K562 (cell line): ENCODE data around the gene RPL10A. TPM values are rescaled to one million over a fixed set of nuclear protein-coding genes. Genes with fewer than 3 reads are reported as not detected.

Experiments
- ASH1L ChIP-seq: fragments of 450-650 bp; IDR thresholded peaks from 2 replicates; pipeline ENCODE4 v1.6.1; 2018; ENCODE audit warnings: borderline replicate concordance, mild to moderate bottlenecking, low read depth; ENCODE audit not compliant: partially characterized antibody
- CBFA2T3 ChIP-seq: fragments of 450-650 bp; IDR thresholded peaks from 2 replicates; pipeline ENCODE4 v1.6.1; 2017
- CBFB ChIP-seq: sonication (generic); formaldehyde crosslinking; IDR thresholded peaks from 2 replicates; pipeline ENCODE4 v1.4.0; 2020; ENCODE audit warnings: mild to moderate bottlenecking, missing genetic modification reagents
- FOXK2 ChIP-seq, 2 experiments: fragments of 450-650 bp; IDR thresholded peaks in 1 of 2; conservative IDR thresholded peaks in 1 of 2; 2 replicates each; pipeline ENCODE4 v1.6.1; 2016; ENCODE audit warnings: low read depth in 2 of 2, mild to moderate bottlenecking in 1 of 2
- HCFC1 ChIP-seq: IDR thresholded peaks from 2 replicates; pipeline ENCODE4 v1.6.1; 2012; ENCODE audit warnings: low read depth, low read length, improper control_type of control experiment
- HNRNPL ChIP-seq: fragments of 200-400 bp; formaldehyde crosslinking; IDR thresholded peaks from 2 replicates; pipeline ENCODE4 v1.6.1; 2017; ENCODE audit warnings: low read depth, mild to moderate bottlenecking, low read length
- HNRNPUL1 ChIP-seq: fragments of 200-400 bp; formaldehyde crosslinking; IDR thresholded peaks from 2 replicates; pipeline ENCODE4 v1.6.1; 2017; ENCODE audit warnings: low read length
- KLF13 ChIP-seq: fragments of 450-650 bp; IDR thresholded peaks from 2 replicates; pipeline ENCODE4 v1.6.1; 2016; ENCODE audit warnings: missing genetic modification characterization, low read depth, mild to moderate bottlenecking, missing compliant biosample characterization, moderate library complexity, borderline replicate concordance
- NFIC ChIP-seq: fragments of 450-650 bp; IDR thresholded peaks from 2 replicates; pipeline ENCODE4 v1.6.1; 2017; ENCODE audit warnings: mild to moderate bottlenecking, inconsistent platforms
- NR1H2 ChIP-seq: sonication (generic); formaldehyde crosslinking; IDR thresholded peaks from 2 replicates; pipeline ENCODE4 v1.4.0; 2020; ENCODE audit warnings: mild to moderate bottlenecking, missing genetic modification reagents
- PHB ChIP-seq: fragments of 250-450 bp; sonication (Bioruptor Pico); IDR thresholded peaks from 2 replicates; pipeline ENCODE4 v1.5.0; 2021
- SRF ChIP-seq, 2 experiments: fragments of 250-450, 450-650 bp in 1 of 2; sonication (Bioruptor Pico) in 1 of 2; sonication (generic) in 1 of 2; formaldehyde crosslinking; IDR thresholded peaks; 2 replicates each; pipeline versions ENCODE4 v1.5.0 to v1.5.1; 2020 to 2022; ENCODE audit warnings: mild to moderate bottlenecking in 1 of 2, missing genetic modification reagents in 1 of 2
- ZNF12 ChIP-seq: sonication (generic); formaldehyde crosslinking; IDR thresholded peaks from 2 replicates; pipeline ENCODE4 v1.4.0; 2020; ENCODE audit warnings: mild to moderate bottlenecking, missing genetic modification reagents
- ZNF143 ChIP-seq: sonication (generic); formaldehyde crosslinking; IDR thresholded peaks from 2 replicates; pipeline ENCODE4 v1.9.0; 2022; ENCODE audit warnings: mild to moderate bottlenecking, missing genetic modification reagents
- ZNF717 ChIP-seq: fragments of 250-450 bp; sonication (Bioruptor Pico); IDR thresholded peaks from 2 replicates; pipeline ENCODE4 v1.5.0; 2021
- polyA plus RNA-seq, 8 experiments: library from polyadenylated mRNA; depleted of rRNA in 4 of 8; stranded (reverse) in 5 of 8; unstranded in 3 of 8; fragments of >200 nt; fragmentation: Nextera tagmentation in 2 of 8; fragmentation: Illumina TruSeq in 1 of 8; extraction: Ambion mirVana in 2 of 8; extraction: Trizol in 1 of 8; gene quantifications; 2 replicates each; pipeline versions ENCODE4 v1.2.1 to v1.2.3, GENCODE V29; 2011 to 2014; ENCODE audit warnings: inconsistent platforms in 1 of 8, missing spikeins in 1 of 8
- total RNA-seq, 7 experiments: library from RNA; depleted of rRNA in 6 of 7; stranded (reverse); fragments of >200 nt in 6 of 7; fragmentation: Illumina TruSeq in 2 of 7; extraction: Trizol in 2 of 7; gene quantifications; 2 replicates each; pipeline versions ENCODE4 v1.2.1 to v1.2.3, GENCODE V29; 2011 to 2021; ENCODE audit warnings: low replicate concordance in 1 of 7
- TF ChIP-seq, protein P1 (sequence below), 2 experiments: fragments of 450-650 bp; formaldehyde crosslinking in 1 of 2; IDR thresholded peaks; 2 replicates each; pipeline versions ENCODE4 v1.4.0 to v1.6.1; 2014 to 2020; ENCODE audit warnings: mild to moderate bottlenecking in 2 of 2, borderline replicate concordance in 1 of 2, low read depth in 1 of 2
- TF ChIP-seq, protein P2 (sequence below), 2 experiments: fragments of 450-650 bp; conservative IDR thresholded peaks; 2 replicates each; pipeline ENCODE4 v1.6.1; 2017; ENCODE audit warnings: mild to moderate bottlenecking in 2 of 2, moderate library complexity in 2 of 2

RPL10A gene
- total and polyA plus RNA-seq, 9 of the 15 experiments (the other 6 are each of a cell fraction or from before 2014, with no cell fraction given) = 1,589 to 3,237 (median 2,116) TPM

DNA sequence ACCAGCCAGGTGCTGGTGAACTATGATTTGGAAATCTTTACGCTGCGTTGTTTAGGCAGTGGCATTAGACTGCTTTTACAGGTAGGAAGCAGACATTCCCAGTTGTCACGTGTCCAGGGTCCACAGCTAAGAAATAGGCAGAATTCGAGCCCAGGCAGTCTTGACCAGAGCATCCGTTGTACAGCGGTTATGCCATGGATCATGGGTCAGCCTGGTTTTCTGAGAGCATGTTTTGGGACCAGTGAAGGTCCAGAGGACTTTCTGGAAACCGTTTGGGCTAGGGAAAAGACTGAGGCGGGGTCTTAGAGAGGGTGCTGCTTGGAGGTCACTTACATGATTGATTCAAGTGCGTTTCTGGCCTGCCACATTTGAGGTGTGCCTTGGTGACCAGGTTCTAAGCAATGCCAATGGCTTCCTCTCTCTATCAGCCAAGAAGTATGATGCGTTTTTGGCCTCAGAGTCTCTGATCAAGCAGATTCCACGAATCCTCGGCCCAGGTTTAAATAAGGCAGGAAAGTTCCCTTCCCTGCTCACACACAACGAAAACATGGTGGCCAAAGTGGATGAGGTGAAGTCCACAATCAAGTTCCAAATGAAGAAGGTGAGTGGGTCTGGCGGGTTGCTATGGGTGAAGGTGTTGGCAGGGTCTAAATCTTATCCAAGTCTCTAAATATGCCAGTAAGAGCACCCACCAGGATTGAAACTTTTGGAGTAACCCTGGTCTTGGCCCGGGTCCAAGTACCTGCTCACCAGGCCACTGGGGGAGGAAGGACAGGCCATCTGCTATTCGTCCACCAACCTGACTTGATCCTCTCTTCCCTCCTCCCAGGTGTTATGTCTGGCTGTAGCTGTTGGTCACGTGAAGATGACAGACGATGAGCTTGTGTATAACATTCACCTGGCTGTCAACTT, 1.8 kb downstream of the RPL10A start (continued):
- TF ChIP-seq, protein P1, sequence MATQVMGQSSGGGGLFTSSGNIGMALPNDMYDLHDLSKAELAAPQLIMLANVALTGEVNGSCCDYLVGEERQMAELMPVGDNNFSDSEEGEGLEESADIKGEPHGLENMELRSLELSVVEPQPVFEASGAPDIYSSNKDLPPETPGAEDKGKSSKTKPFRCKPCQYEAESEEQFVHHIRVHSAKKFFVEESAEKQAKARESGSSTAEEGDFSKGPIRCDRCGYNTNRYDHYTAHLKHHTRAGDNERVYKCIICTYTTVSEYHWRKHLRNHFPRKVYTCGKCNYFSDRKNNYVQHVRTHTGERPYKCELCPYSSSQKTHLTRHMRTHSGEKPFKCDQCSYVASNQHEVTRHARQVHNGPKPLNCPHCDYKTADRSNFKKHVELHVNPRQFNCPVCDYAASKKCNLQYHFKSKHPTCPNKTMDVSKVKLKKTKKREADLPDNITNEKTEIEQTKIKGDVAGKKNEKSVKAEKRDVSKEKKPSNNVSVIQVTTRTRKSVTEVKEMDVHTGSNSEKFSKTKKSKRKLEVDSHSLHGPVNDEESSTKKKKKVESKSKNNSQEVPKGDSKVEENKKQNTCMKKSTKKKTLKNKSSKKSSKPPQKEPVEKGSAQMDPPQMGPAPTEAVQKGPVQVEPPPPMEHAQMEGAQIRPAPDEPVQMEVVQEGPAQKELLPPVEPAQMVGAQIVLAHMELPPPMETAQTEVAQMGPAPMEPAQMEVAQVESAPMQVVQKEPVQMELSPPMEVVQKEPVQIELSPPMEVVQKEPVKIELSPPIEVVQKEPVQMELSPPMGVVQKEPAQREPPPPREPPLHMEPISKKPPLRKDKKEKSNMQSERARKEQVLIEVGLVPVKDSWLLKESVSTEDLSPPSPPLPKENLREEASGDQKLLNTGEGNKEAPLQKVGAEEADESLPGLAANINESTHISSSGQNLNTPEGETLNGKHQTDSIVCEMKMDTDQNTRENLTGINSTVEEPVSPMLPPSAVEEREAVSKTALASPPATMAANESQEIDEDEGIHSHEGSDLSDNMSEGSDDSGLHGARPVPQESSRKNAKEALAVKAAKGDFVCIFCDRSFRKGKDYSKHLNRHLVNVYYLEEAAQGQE (IDR thresholded peaks at IDR 0.05; ENCODE audit: borderline replicate concordance) = no peak
- TF ChIP-seq, protein P1 (CRISPR knock-in tag; IDR thresholded peaks at IDR 0.05; ENCODE audit: low read depth) = no peak
- TF ChIP-seq HNRNPL (peak; percentile 15; the same call in 1 of the 2 replicates), PHB (CRISPR knock-in tag) (no peak), SRF (CRISPR knock-in tag; IDR thresholded peaks at IDR 0.05) (0 out of 4 replicates have a peak, but pooled peaks of 1 of the 2 experiments have one; percentile 3), NFIC (peak; percentile 98), CBFA2T3 (peak; percentile 27; the same call in 1 of the 2 replicates), ASH1L (no peak), CBFB (CRISPR knock-in tag) (0 out of 2 replicates have a peak, but pooled peaks have one; percentile 51), HNRNPUL1 (no peak), HCFC1 (no peak), ZNF143 (CRISPR knock-in tag) (peak; percentile 39; the same call in 1 of the 2 replicates), FOXK2 (conservative IDR thresholded peaks at IDR 0.05 in 1 of 2, IDR thresholded peaks at IDR 0.05 in 1 of 2; ENCODE audit: low read depth in 2 of 2) (peak in 1 of 2 experiments; percentile 38; a peak in 1 of 4 replicates), ZNF717 (CRISPR knock-in tag) (no peak), NR1H2 (CRISPR knock-in tag) (0 out of 2 replicates have a peak, but pooled peaks have one; percentile 79), ZNF12 (0 out of 2 replicates have a peak, but pooled peaks have one; percentile 66), KLF13 (tag) (no peak)
- TF ChIP-seq, protein P2, sequence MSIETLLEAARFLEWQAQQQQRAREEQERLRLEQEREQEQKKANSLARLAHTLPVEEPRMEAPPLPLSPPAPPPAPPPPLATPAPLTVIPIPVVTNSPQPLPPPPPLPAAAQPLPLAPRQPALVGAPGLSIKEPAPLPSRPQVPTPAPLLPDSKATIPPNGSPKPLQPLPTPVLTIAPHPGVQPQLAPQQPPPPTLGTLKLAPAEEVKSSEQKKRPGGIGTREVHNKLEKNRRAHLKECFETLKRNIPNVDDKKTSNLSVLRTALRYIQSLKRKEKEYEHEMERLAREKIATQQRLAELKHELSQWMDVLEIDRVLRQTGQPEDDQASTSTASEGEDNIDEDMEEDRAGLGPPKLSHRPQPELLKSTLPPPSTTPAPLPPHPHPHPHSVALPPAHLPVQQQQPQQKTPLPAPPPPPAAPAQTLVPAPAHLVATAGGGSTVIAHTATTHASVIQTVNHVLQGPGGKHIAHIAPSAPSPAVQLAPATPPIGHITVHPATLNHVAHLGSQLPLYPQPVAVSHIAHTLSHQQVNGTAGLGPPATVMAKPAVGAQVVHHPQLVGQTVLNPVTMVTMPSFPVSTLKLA (conservative IDR thresholded peaks at IDR 0.05) = peak in 1 of 2 experiments; percentile 55; a peak in 2 of 4 replicates
